ENCODE data around the gene NLRP10.

NLRP10 gene

GRCh38 chr11:7974668-7975067, 9.4 kb upstream of the NLRP10 start:
- no peak overlapping the region for H3K27ac ChIP-seq (ENCODE audit: low read length)
- no peak for ATAC-seq (ENCODE audit: insufficient read depth, low read depth)

GRCh38 chr11:7973011-7973410, 7.8 kb upstream of the NLRP10 start:
- DNase-seq (no peak), ATAC-seq (ENCODE audit: insufficient read depth, low read depth) (no peak)
- H3K27me3 ChIP-seq (ENCODE audit: insufficient read depth, low read length, poor library complexity), result peaks cover 6% of the 10 kb centered on the region
- H3K9ac ChIP-seq (ENCODE audit: low read depth, low read length), result no peak overlapping the region
- no peaks in the 10 kb centered on the region for H3K36me3 ChIP-seq (ENCODE audit: insufficient read depth, low read length)
- H3K27ac ChIP-seq (ENCODE audit: low read length), result no peak overlapping the region
- H3K9me3 ChIP-seq (ENCODE audit: insufficient read depth, low read length, severe bottlenecking), result no peaks in the 10 kb centered on the region
- no peaks in the 10 kb centered on the region for H3K4me1 ChIP-seq (ENCODE audit: insufficient read depth, low read length)
- H2AFZ ChIP-seq (ENCODE audit: low read depth, low read length), result no peak overlapping the region
- TF ChIP-seq CTCF (IDR thresholded peaks at IDR 0.05; ENCODE audit: borderline replicate concordance, extremely low read depth, low read length, poor library complexity, severe bottlenecking) (no peak), EZH2 (IDR thresholded peaks at IDR 0.05; ENCODE audit: borderline replicate concordance, low read depth, low read length, severe bottlenecking) (no peak)
- H4K20me1 ChIP-seq (ENCODE audit: insufficient read depth, low read length), result peaks cover 2% of the 10 kb centered on the region; the same call in 1 of the 2 replicates
- H3K4me3 ChIP-seq (ENCODE audit: low read depth in 1 of 2, low read length in 2 of 2), result no peak overlapping the region
- no peak overlapping the region for H3K4me2 ChIP-seq (ENCODE audit: insufficient read depth, low read length)
- H3K79me2 ChIP-seq (ENCODE audit: insufficient read depth, low read length), result no peaks in the 10 kb centered on the region

More at GRCh38 chr11:7974668-7975067, 9.4 kb upstream of the NLRP10 start:
- Histone ChIP-seq H3K4me2 (ENCODE audit: insufficient read depth, low read length) (no peak overlapping the region), H3K9me3 (ENCODE audit: insufficient read depth, low read length, severe bottlenecking) (no peaks in the 10 kb centered on the region), H3K79me2 (ENCODE audit: insufficient read depth, low read length) (no peaks in the 10 kb centered on the region), H2AFZ (ENCODE audit: low read depth, low read length) (no peak overlapping the region), H4K20me1 (ENCODE audit: insufficient read depth, low read length) (peaks cover 2% of the 10 kb centered on the region; the same call in 1 of the 2 replicates), H3K4me1 (ENCODE audit: insufficient read depth, low read length) (no peaks in the 10 kb centered on the region), H3K4me3 (ENCODE audit: low read depth in 1 of 2, low read length in 2 of 2) (no peak overlapping the region), H3K36me3 (ENCODE audit: insufficient read depth, low read length) (no peaks in the 10 kb centered on the region), H3K9ac (ENCODE audit: low read depth, low read length) (no peak overlapping the region), H3K27me3 (ENCODE audit: insufficient read depth, low read length, poor library complexity) (peaks cover 6% of the 10 kb centered on the region)
- TF ChIP-seq CTCF (IDR thresholded peaks at IDR 0.05; ENCODE audit: borderline replicate concordance, extremely low read depth, low read length, poor library complexity, severe bottlenecking) (no peak), EZH2 (IDR thresholded peaks at IDR 0.05; ENCODE audit: borderline replicate concordance, low read depth, low read length, severe bottlenecking) (no peak)
- DNase-seq, result no peak

GRCh38 chr11:7971846-7972245, 6.6 kb upstream of the NLRP10 start:
- TF ChIP-seq CTCF (IDR thresholded peaks at IDR 0.05; ENCODE audit: borderline replicate concordance, extremely low read depth, low read length, poor library complexity, severe bottlenecking), result no peak
- no peak for TF ChIP-seq EZH2 (IDR thresholded peaks at IDR 0.05; ENCODE audit: borderline replicate concordance, low read depth, low read length, severe bottlenecking)

More at GRCh38 chr11:7971846-7972245, 6.6 kb upstream of the NLRP10 start:
- Histone ChIP-seq H3K4me1 (ENCODE audit: insufficient read depth, low read length) (no peaks in the 10 kb centered on the region), H3K9ac (ENCODE audit: low read depth, low read length) (no peak overlapping the region), H3K79me2 (ENCODE audit: insufficient read depth, low read length) (no peaks in the 10 kb centered on the region), H4K20me1 (ENCODE audit: insufficient read depth, low read length) (peaks cover 2% of the 10 kb centered on the region; the same call in 1 of the 2 replicates), H3K4me2 (ENCODE audit: insufficient read depth, low read length) (no peak overlapping the region), H3K4me3 (ENCODE audit: low read depth in 1 of 2, low read length in 2 of 2) (no peak overlapping the region), H3K36me3 (ENCODE audit: insufficient read depth, low read length) (no peaks in the 10 kb centered on the region), H3K9me3 (ENCODE audit: insufficient read depth, low read length, severe bottlenecking) (no peaks in the 10 kb centered on the region), H3K27ac (ENCODE audit: low read length) (no peak overlapping the region), H2AFZ (ENCODE audit: low read depth, low read length) (no peak overlapping the region), H3K27me3 (ENCODE audit: insufficient read depth, low read length, poor library complexity) (peaks cover 14% of the 10 kb centered on the region)
- DNase-seq (no peak), ATAC-seq (ENCODE audit: insufficient read depth, low read depth) (no peak)
